RPMI7951 (cell line): ENCODE data around the gene CARMIL1. TPM values are rescaled to one million over a fixed set of nuclear protein-coding genes. Genes with fewer than 3 reads are reported as not detected.
A peak's percentile ranks its signal among the peaks of the same experiment; 100 is the strongest.

Source experiments
- DNase-seq: peaks from one replicate; pipeline ENCODE4 v3.0.0-alpha.2; 2012; ENCODE audit warnings: low read depth
- total RNA-seq: library from RNA; depleted of rRNA; stranded (reverse); fragments of >200 nt; shearing (Covaris generic); gene quantifications from 2 replicates; pipeline ENCODE4 v1.2.3, GENCODE V29; 2014; rRNA removed

The CARMIL1 gene
- 6.8 and 9.5 TPM in 2 replicates for total RNA-seq

DNA sequence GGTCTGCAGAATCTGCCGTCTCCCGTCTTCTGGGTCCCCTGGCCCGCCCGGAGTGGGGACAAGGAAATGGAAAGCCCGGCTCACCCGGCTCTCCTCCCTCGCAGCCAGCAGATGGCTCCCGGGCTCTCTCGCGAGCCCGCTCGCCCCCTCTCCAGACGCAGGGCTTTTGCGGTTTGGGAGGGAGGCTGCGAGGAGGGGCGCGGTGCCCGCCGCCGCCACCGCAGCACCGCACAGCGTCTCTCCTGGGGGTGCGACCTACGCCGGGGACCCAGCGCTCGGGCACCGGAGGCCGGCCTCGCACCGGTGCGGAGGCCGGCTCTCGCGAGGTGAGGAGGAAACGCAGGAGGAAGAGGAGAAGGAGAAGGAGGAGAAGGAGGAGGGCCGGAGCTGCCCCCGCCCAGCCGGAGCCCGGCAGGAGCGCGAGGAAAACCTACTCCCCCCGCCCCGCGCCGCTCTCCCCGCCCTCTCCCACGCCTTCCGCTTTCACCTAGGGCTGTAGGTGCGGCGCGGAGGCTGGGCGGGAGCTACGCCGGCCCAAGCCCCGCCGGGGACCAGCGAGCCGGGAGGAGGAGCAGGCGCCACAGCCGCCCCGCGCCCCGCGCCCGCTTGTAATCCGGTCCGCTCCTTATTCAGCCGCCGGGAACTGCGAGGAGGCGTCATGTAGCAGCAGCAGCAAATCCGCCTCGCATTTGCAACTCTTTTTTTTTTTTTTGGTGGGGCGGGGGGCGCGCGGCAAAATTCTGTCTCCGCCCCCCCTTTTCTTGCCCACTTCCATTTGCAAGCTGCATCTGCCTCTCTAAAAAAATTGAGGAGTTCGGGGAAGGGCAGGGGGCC lies at the start of gene CARMIL1:
TSS of gene CARMIL1 (plus strand) at position 461 of the 834 bp plus-strand sequence. CDS start 422 bp downstream, outside the sequence.
- peak; percentile 73 for DNase-seq

DNA sequence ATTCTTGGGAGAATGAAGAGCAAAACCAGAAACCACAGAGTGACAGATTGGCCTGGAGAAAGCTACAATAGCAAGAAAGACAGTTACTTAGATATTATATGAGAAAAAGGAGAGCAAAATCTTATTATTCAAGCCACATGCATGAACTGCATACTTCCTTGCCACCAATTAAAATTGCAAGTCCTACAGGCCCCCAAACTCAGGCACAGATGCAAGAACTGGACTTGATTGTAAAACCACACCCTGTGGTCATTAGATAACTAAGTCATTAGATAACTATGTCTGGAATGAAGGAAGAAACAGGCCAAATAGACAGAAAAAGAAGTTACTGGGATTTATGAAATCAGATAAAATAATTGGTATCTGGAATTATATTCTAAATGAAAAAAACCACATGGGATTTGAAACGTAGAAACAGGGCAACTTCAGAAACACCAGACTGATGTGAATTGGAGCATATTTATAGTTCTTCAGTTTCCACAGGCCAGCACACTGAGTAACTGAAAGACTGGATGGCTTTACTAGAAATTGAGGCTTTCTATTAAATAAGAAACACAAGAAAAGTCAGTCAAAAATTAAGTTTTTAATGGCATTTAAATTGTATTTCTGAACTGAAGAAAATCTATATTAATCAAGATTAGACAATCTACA lies 49.4 kb upstream of the CARMIL1 start:
- peak; percentile 91 for DNase-seq

DNA sequence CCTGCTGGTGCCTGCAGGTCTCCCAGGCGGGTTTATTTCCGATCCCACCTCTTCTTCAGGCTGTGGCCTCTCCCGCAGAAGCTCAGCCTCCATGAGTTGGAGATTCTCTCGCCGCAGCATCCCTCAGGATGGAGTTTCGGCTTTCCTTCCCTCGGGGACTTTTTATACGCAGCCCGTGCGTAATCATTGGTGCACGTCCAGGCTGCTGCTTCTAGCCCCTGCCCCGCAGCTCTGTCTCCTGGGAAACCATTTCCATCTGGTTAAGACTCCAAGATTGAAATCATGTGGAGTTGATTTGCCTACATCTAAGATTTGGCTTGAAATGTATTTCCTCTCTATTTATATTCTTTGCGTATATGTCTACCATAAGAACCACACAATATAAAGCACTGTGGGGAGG lies 46.7 kb upstream of the CARMIL1 start:
- DNase-seq, result peak; percentile 87

DNA sequence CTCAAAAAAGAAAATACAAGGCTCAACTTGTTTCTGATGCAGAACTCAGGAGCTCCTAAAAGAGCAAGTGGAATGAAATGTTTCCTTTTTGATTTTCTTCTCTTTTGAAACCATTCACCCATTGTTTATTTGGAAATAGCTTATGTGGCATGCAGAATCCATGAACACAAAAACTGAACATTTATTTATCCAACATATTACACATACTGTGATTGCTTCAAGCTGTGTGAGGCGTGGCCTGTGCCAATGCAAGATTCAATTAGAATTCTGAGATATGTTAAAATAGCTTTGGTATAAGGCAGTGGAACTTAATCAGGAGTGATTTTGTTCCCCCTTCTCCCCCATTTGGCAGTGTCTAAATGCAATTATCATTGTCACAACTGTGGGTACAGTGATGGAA lies 45.9 kb upstream of the CARMIL1 start:
- DNase-seq, result no peak

DNA sequence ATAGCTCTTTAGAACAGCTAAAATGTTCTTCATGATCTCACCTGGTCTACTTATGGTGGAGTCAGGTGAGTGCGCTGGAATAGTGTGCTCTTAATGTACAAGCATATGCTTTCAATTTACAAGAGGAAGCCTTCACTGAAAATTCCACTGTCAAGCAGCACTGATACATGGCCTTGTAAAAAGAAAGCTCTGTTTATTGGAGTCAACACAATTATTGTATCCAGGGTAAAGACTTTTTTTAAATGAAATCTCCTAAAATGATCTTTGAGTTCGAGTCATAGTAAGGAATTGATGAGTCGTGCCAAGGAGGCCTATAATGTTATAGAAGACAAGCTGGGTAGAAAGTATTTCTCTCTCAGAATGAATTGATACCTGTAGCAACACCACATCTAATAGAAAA lies 41.6 kb upstream of the CARMIL1 start:
- no peak for DNase-seq

DNA sequence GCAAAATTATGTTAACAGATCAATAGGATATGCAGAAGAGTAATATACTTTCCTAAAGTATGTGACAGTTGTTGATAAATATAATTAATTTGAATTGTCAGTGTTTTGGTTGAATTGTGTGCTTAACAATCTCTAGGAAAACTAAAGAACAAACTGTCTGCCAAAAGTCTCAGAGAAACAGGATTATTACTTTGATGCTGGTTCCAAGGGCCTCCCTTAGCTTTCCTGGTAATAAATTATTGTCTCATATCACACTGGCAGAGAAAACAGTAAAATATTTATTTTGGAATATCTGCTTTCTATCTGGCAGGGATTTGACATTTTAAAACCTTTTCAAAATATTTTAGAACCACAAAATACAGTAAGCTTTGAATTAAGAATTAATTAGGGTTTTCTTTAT lies 40.1 kb upstream of the CARMIL1 start:
- DNase-seq, result no peak

DNA sequence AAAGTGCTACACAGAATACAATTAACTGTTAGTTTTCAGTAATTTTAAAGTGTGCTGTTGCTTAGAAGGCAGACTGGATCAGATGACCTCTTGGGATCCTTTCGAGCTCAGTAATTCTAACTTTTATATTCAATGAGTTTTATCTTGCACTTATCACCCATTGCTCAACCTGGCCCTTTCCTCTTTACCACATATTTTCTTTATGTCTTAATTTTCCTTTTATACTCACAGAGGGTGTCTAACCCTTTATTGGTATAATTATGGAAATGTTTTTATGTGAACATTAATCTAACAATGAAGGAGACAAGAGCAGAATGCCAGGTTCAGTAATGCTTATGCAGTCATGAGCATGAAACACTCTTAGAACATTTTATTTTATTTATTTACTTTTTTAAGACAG lies 39.7 kb upstream of the CARMIL1 start:
- DNase-seq, result no peak

DNA sequence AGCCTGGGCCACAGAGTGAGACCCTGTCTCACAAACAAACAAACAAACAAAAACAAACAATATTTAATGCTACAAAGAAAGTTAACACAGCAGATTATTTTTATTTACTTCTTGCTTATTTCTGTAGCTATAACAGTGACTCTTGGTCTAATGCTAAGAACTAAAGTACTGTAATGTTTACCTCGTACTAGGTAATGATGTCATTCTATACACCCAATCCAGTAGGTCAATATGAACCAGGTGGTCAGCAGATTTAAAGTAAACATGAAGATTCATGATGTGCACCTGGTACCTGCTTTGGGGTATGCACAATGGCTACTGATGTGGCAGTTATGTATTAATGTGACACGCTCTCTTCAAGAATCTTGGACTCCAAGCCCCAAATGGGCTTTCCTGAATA lies 36.6 kb upstream of the CARMIL1 start:
- DNase-seq, result no peak

DNA sequence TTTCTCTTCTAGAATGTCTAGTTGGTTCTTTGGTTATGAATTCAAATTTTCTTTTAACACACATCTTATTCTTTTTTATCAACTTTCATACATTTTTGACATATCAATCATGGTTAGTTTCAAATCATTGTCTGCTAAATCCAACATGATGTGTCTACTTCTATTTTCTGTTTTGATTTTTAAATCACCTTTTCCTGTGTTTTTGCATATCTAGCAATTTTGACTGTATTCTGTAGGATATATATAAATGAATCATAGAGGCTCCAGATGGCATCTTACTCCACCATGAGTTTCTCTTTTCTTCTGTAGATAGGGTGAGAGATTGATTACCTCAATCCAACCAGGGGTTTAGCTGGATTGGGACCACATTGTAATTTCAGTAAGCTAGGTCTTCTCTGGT lies 34.3 kb upstream of the CARMIL1 start:
- no peak for DNase-seq

DNA sequence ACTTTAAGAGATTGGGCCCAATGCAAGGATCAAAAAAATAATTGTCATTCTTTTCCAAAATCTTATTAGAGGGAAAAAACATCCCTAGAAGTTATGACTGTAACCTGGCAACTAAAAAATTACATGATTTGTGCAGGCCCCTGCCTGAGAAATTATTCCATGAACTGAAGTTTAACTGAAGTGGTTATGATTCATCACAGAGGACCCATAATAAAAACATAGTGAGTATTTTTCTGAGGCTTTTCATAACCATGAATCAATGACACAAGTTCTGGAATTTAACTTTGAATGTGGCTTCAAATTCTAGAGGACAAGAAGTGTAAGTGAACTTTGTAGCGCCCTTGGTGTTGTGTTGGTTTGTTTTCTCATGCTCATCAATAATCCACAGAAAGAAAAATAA lies 31.1 kb upstream of the CARMIL1 start:
- DNase-seq, result peak; percentile 50

DNA sequence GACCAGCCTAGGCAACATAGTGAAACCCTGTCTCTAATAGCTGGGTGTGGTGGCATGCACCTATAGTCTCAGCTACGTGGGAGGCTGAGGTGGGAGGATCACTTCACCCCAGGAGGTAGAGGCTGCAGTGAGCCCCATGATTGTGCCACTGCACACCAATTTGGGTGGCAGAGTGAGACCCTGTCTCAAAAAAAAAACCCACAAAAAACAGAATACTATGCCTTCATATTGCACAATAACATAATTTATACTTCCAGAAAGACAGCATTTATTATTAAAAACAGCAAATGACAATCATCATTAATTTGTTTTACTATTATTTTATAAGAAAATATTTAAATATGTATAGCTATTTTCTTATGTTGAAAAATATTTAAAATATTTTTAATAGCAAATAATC lies 30.0 kb upstream of the CARMIL1 start:
- DNase-seq, result no peak

DNA sequence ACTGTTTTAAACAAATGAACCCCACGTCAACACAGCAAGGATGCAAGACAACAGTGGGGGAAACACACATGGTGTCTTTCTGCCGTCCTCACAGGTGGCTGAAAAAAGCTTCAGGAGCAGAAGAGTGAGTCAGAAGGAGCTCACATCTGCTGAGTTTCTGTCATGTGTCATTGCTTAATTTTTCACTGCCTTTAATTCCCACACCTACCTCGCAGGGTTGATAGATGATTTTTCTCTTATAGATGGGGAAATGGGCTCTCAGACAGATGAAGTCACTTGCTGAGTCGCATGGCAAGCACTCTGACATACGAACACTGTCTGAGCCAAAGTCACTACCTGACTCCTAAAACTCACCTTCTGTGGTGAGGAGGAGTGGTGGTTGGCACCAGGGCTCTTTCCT lies 28.3 kb upstream of the CARMIL1 start:
- peak; percentile 41 for DNase-seq

DNA sequence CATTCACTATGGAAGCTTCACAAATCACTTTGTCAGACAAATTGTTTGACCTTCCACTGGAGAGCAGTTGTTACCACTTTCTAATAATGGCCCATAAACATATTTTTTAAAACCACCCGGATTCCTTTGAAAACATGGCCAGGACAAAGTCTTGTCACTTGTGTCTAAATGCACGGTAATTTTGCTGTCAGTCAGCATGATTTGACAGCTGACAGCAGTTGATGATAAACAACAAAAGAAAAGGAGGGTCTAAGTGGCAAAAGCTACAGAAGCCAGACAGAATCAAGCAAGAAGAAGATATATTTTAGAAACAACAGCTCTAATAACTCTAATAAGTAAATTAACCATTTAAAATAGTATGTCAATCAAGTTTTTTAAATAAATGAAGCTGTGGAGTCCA lies 27.7 kb upstream of the CARMIL1 start:
- no peak for DNase-seq

DNA sequence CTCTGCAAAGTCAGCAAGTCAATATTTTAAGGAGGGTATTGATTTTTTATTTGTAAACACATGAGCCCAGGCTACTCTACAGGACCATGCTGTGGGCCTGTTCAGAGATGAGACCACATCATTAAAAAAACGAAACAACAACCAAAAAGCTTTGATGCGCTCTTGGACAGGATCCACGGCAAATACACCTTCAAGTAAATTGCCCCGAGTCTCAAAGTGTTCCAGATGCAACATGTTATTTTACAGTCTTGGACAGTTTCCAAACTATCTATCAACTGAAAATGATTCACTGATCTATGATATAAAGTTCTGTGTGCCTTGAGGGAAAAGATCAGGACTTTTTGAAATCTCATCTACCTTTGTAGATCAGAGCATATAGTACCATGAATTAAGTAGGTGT lies 25.8 kb upstream of the CARMIL1 start:
- no peak for DNase-seq

DNA sequence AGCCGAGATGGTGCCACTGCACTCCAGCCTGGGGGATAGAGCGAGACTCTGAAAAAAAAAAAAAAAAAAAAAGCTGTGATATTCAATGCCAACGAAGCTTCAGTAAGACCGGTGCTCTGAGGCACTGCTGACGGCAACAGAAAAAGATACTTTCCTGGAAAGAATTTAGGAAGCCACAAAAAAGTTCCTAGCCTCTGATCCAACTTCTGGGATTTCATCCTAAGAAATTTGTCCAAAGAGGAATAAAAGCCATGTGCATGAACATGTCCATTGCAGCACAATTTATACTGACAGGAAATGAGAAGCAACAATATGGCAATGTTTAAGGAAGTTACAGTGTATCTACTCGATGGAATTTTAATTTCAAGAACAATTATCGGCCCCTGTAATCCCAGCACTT lies 24.5 kb upstream of the CARMIL1 start:
- DNase-seq, result no peak

DNA sequence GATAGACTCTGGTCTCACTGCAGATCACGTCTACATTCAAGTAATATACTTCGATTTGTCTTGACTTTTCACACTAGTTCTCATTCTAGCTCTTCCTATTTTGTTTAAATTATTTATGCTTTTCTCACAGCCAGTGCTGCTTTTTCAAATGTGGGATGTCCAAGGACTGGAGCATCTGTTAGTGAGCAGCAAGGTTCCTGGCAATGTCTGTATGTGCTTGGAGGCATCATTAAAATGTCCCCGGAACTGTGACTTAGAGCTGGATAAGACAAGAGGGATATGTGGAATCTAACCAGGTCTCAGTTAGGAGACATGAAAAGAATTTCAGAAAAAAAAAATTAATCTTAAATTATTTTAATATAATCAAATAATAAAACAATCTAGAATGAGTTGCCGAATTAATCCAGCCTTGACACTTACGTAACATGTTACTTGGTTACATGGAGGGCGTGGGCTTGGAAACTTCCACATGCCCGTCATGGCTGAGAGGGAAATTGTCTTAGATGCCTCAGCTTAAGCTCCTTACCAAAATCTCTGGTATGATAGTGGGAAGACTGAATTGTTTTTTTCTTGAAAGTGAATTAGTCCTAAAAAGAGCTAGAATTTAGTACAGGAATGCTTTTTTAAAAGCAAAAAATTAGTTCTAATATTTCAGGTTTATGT lies 21.4 kb upstream of the CARMIL1 start:
- no peak for DNase-seq

DNA sequence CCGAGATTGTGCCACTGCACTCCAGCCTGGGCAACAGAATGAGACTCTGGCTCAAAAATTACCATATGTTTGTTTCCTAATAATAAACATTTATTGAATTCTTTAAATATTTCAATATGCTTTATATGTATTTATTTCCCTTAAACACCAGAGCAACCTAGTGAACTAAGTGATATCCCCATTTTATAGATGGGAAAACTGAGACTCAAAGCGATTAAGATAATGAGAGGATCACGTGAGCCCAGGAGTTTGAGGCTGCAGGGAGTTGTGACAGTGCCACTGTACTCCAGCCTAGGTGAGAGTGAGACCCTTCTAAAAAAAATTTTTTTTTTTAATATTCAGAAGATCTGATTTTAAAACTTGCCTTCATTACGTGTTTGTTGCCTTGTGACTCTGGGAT lies 19.4 kb upstream of the CARMIL1 start:
- DNase-seq, result no peak

DNA sequence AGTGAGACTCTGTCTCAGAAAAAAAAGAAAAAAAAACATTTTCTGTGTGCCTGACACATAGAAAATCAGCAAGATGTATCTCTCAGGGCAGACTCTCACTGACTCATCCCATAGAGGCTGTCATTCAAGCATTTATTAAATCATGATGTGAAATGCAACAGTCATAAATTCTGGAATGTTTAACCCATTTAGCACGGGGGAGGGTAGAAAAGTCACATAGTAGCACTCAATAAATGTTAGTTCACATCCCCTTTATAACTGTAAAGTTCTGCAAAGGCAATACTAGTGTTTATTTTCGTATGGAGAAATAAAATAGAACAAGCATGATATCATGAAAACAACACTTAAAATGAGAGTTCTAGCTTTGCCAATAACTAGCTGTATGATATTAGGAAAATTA lies 15.5 kb upstream of the CARMIL1 start:
- peak; percentile 32 for DNase-seq

DNA sequence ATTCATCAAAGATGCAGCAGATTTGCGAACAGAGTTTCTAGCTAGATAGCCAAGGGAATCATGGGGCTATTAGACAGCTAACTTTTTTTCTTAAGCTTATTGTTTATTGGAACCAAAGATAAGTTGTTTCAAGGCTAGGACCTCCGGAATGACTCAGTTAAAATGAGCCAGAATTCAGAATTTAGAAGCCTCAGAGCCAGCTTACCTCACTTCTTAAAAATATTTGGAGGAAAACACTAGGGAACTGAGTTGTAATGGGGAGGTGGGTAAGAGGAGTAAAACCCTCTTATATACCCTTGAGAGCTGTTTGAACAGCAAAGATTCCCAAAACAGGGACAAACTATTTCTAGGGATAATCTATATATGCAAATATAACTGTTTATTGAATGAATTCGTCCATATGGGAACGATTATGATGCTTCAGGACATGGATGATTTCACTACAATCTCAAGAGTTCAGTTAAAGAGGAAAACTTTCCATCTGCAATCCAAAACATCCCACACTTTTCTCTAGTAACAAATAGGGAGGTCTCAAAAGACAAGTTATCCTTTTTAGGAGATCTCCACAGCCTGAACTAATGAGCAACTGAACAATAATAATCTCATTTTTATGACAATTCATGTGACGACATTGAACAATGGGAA lies 12.6 kb upstream of the CARMIL1 start:
- DNase-seq, result no peak

DNA sequence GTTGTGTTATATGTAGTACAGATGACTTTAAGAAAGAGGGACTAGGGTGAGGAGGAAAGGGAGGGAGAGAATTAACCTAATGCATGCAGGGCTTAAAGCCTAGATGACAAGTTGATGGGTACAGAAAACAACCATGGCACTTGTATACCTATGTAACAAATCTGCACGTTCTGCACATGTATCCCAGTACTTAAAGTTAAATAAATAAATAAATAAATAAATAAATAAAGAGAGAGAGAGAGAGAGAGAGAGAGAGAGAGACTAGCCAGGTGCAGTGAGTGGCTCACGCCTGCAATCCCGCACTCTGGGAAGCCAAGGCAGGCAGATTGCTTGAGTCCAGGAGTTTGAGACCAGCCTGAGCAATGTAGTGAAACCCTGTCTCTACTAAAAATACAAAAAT lies 11.5 kb upstream of the CARMIL1 start:
- DNase-seq, result no peak

DNA sequence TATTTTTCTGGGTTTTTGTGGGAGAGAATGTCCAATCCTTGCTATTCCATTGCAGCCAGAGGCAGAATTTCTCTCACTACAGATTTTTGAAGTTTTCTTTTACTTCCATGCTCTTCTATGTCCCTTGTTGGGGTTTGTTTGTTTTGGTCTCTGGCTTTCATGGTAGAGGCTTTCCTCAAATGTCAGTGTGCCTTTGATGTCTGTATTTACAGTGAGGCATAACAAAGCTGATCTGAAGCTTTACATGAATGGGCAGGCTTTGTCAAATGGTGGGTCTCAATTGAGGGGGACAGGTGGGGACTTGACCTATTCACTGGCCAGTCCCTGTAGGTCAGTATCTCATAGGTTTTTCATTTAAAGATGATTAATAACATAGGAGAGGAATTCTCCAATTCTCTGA lies 8.6 kb upstream of the CARMIL1 start:
- DNase-seq, result no peak

DNA sequence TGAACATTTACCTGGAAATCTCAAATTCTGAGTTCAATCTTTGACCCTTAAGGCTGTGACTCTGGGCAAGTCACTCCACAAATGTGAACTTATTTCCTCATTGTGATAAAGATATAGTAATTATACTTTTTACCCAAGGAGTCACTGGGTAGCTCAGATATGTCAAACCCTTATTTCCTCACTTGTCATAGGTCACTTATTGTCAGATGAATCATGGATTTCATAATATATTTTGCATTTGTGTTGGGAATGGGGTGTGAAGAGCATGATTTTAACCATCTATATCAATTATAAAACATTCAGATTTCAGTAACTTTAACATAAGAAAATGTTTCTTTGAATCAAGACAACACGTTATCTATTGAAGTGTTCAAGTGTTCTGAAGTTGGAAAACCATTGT lies 3.7 kb upstream of the CARMIL1 start:
- no peak for DNase-seq
